RWPE1 (cell line): ENCODE data around the gene JSRP1.

Source experiments
- CTCF ChIA-PET: fragments of 350-600 bp; sonication (Branson Sonifier 250); formaldehyde crosslinking; extraction: SDS; loops from one replicate; lab custom pipeline; 2021; lab: Yijun Ruan, JAX
- POLR2A ChIA-PET: fragments of 400-600 bp; formaldehyde crosslinking; extraction: SDS; loops from one replicate; lab custom pipeline; 2020; ENCODE audit warnings: antibody characterized with exemption; ENCODE audit not compliant: low non-redundant PET; lab: Yijun Ruan, JAX
- DNase-seq: peaks from one replicate; pipeline ENCODE4 v3.0.0; 2012; ENCODE audit warnings: low spot score
- H3K27ac ChIP-seq: fragments of 450-650 bp; 2 replicates; pipeline ENCODE4 v1.5.1; 2017
- TF ChIP-seq, protein P1 (sequence below): fragments of 450-650 bp; conservative IDR thresholded peaks from 2 replicates; pipeline ENCODE4 v1.5.1; 2017; ENCODE audit warnings: low read depth, mild to moderate bottlenecking

The JSRP1 gene

GRCh38 chr19:2268480-2268830, 12.2 kb upstream of the JSRP1 start:
- POLR2A ChIA-PET: no interaction called here
- TF ChIP-seq, protein P1, sequence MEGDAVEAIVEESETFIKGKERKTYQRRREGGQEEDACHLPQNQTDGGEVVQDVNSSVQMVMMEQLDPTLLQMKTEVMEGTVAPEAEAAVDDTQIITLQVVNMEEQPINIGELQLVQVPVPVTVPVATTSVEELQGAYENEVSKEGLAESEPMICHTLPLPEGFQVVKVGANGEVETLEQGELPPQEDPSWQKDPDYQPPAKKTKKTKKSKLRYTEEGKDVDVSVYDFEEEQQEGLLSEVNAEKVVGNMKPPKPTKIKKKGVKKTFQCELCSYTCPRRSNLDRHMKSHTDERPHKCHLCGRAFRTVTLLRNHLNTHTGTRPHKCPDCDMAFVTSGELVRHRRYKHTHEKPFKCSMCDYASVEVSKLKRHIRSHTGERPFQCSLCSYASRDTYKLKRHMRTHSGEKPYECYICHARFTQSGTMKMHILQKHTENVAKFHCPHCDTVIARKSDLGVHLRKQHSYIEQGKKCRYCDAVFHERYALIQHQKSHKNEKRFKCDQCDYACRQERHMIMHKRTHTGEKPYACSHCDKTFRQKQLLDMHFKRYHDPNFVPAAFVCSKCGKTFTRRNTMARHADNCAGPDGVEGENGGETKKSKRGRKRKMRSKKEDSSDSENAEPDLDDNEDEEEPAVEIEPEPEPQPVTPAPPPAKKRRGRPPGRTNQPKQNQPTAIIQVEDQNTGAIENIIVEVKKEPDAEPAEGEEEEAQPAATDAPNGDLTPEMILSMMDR: no peak
- no peak for DNase-seq
- CTCF ChIA-PET: no interaction called here
- no peak overlapping the region for H3K27ac ChIP-seq

DNA sequence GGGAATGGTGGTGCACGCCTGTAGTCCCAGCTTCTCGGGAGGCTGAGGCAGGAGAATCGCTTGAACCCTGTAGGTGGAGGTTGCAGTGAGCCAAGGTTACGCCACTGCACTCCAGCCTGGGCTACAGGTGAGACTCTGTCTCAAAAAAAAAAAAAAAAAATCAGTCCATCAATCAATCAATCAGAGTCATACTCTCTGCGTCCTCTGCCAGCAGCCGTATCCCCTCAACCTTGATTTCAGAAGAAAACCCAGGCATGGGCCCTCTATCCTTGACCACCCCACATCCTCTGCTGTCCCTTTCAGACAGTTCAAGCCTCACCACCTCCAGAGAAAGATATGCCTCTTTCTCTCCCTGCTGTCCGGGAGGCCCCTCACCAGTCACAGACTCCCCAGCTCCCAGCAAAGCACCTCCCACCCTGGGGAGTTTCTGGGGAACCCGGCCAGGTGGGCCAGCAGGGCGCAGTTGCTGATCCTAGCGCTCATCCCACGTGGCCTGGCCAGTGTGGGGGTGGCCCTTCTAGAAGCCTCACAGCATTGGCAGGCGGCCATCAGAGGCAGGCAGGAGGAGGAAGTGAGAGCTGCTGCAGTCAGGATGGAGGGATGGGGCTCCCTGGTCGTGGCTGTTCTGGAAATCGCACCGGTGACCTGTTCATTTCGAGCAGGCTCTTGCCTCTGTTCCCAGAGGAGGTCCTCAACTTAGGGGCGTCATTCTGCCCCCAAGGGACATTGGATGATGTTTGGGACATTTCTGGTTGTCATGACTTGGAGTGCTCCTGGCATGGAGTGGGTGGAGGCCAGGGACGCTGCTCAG, 10.2 kb upstream of the JSRP1 start:
- POLR2A ChIA-PET: no interaction called here
- CTCF ChIA-PET: interaction anchor here (0.7 kb wide), 2 partner anchors 12 to 156 kb away, joined by 3 to 4 read pairs; no protein-coding TSS in a partner anchor

DNA sequence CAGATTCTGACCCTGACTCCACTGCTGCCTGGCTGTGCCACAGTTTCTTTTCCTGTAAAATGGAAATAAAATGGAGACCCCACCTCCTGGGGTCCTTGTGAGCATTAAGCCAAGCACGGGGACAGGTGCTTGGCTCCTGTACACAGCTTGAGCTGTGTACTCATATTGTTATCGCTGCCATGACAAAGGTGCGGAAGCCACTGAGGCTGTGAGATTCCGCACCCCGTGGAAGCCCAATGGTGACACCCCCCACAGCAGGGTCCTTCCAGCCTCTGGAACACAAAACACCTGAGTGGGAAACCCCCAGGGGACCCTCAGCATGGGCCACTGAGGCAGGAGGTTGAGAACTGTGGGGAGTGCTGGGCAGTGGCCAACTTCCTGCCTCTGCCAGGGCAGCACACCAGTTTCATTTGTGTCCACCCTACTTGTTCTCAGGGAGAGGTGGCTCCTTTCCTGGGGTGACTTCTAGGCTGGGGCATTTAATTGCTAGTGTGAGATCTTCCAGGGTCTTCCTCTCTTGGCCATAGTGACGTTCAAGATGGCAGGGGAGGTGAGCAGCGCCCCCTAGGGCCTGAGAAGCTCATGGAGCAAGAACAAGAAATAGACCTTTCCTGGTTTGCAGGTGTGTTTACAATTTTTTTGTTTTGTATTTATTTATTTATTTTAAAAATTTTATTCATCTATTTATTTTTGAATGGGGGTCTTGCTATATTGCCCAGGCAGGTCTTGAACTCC, 5.4 kb upstream of the JSRP1 start:
- ChIA-PET CTCF (interaction anchor here (1.2 to 1.5 kb wide), 2 partner anchors 8 to 21 kb away, joined by 3 to 4 read pairs; no protein-coding TSS in a partner anchor), POLR2A (no interaction called here)
- TF ChIP-seq, protein P1: peak; percentile 34
- no peak for DNase-seq
- H3K27ac ChIP-seq: no peak overlapping the region

More for the DNA sequence above, 10.2 kb upstream of the JSRP1 start:
- TF ChIP-seq, protein P1: no peak
- H3K27ac ChIP-seq: 0 out of 2 replicates have a peak overlapping the region, but pooled peaks have one; percentile 25
- DNase-seq: no peak

- ChIA-PET CTCF (interaction anchor here (0.6 to 1.5 kb wide), 2 partner anchors 20 to 265 kb away, joined by 3 read pairs; no protein-coding TSS in a partner anchor), POLR2A (interaction anchor here (0.6 kb wide), 1 partner anchor 118 kb away, joined by 3 read pairs; no protein-coding TSS in a partner anchor)
- no peak for DNase-seq
- TF ChIP-seq, protein P1: no peak
- peak overlapping the region; percentile 28 for H3K27ac ChIP-seq
These were observed 4.2 kb upstream of the JSRP1 start for GRCh38 chr19:2260341-2260805.

GRCh38 chr19:2259336-2259735, 3.1 kb upstream of the JSRP1 start:
- DNase-seq: no peak
- no peak overlapping the region for H3K27ac ChIP-seq
- TF ChIP-seq, protein P1: no peak
- POLR2A ChIA-PET: interaction anchor here (0.6 kb wide), 1 partner anchor 90 kb away, joined by 6 read pairs; no protein-coding TSS in a partner anchor
- CTCF ChIA-PET: no interaction called here
